Astrocyte (in vitro differentiated cells and primary cell): ENCODE measurements around the gene FBXO17.

Experiments used
- EZH2 ChIP-seq: IDR thresholded peaks from 2 replicates; pipeline ENCODE4 v1.6.1; 2012; ENCODE audit warnings: mild to moderate bottlenecking, low read length, inconsistent platforms; ENCODE audit not compliant: insufficient read depth
- TF ChIP-seq, protein P1 (sequence below): IDR thresholded peaks from 2 replicates; pipeline ENCODE4 v1.5.1; 2011; ENCODE audit warnings: low read depth, mild to moderate bottlenecking, inconsistent platforms, low read length, moderate library complexity; ENCODE audit not compliant: insufficient read depth

- TF ChIP-seq, protein P1, sequence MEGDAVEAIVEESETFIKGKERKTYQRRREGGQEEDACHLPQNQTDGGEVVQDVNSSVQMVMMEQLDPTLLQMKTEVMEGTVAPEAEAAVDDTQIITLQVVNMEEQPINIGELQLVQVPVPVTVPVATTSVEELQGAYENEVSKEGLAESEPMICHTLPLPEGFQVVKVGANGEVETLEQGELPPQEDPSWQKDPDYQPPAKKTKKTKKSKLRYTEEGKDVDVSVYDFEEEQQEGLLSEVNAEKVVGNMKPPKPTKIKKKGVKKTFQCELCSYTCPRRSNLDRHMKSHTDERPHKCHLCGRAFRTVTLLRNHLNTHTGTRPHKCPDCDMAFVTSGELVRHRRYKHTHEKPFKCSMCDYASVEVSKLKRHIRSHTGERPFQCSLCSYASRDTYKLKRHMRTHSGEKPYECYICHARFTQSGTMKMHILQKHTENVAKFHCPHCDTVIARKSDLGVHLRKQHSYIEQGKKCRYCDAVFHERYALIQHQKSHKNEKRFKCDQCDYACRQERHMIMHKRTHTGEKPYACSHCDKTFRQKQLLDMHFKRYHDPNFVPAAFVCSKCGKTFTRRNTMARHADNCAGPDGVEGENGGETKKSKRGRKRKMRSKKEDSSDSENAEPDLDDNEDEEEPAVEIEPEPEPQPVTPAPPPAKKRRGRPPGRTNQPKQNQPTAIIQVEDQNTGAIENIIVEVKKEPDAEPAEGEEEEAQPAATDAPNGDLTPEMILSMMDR = no peak
- no peak for TF ChIP-seq EZH2
Observed at GRCh38 chr19:38964738-38965137, 10.8 kb downstream of the FBXO17 start.
